ENCODE measurements around the gene CD248.

- TF ChIP-seq POLR2A (IDR thresholded peaks at IDR 0.05) (no peak), CTCF (IDR thresholded peaks at IDR 0.05) (no peak)
Observed at GRCh38 chr11:66274219-66274618, 42.6 kb downstream of the CD248 start.

All from testis (tissue), 2 donors.